HepG2 (cell line): Measurements from ENCODE around the gene FUT6. TPM values are rescaled to one million over a fixed set of nuclear protein-coding genes. Genes with fewer than 3 reads are reported as not detected.

Experiments
- ATAC-seq: fragments of 200-7000 bp; cut with Tn5 transposase; 3 replicates; pipeline ENCODE4 v1.9.1; 2020; ENCODE audit warnings: mild to moderate bottlenecking, moderate library complexity
- BruUV-seq: library from RNA; stranded (reverse); fragments of 400-500 nt; replicated peaks from 2 replicates; lab custom pipeline; 2021; lab: Mats Ljungman, UMichigan
- CTCF ChIA-PET: fragments of 300-600 bp; formaldehyde crosslinking; extraction: SDS; loops from one replicate; lab custom pipeline; 2021; ENCODE audit warnings: low total read pairs, inconsistent platforms, low intra/inter-chr PET ratio; lab: Yijun Ruan, JAX
- POLR2A ChIA-PET: fragments of 350-600 bp; sonication (Branson Sonifier 250); formaldehyde crosslinking; loops from one replicate; lab custom pipeline; 2020; ENCODE audit warnings: antibody characterized with exemption, inconsistent platforms; lab: Yijun Ruan, JAX
- DNase-seq: peaks from one replicate; pipeline ENCODE4 v3.0.0-alpha.2; 2015; ENCODE audit warnings: low spot score
- FAIRE-seq: peaks from 3 replicates; lab custom pipeline; 2011; peaks lifted over from hg19 to GRCh38; lab: Jason Lieb, UNC
- H2AFZ ChIP-seq: one replicate; pipeline ENCODE4 v1.6.1; 2011; ENCODE audit warnings: low read length, inconsistent platforms
- H3K27ac ChIP-seq: fragments of 300-600 bp; 3 replicates; pipeline ENCODE4 v1.8.0; 2011; ENCODE audit warnings: mixed run types, mild to moderate bottlenecking, mixed read lengths, low read length, inconsistent platforms; ENCODE audit not compliant: insufficient read depth; ENCODE audit errors: extremely low read length
- H3K27me3 ChIP-seq, 2 experiments: fragments of 200-600 bp in 1 of 2; 2 replicates in 1 of 2; 3 replicates in 1 of 2; pipeline versions ENCODE4 v1.6.0 to v1.8.0; 2011; ENCODE audit warnings: low read length in 2 of 2, mild to moderate bottlenecking in 2 of 2, moderate library complexity in 2 of 2, inconsistent platforms in 1 of 2; ENCODE audit not compliant: insufficient read depth in 2 of 2, control insufficient read depth in 1 of 2
- H3K36me3 ChIP-seq, 2 experiments: fragments of 200-600 bp in 1 of 2; replicated peaks in 1 of 2; 2 replicates in 1 of 2; 3 replicates in 1 of 2; pipeline versions ENCODE4 v1.5.1 to v1.8.0; 2011; ENCODE audit warnings: low read length in 2 of 2, inconsistent platforms in 1 of 2; ENCODE audit not compliant: insufficient read depth in 2 of 2, control insufficient read depth in 1 of 2
- H3K4me1 ChIP-seq: 2 replicates; pipeline ENCODE4 v1.5.1; 2012; ENCODE audit warnings: low read length, inconsistent platforms; ENCODE audit not compliant: insufficient read depth
- H3K4me2 ChIP-seq: 2 replicates; pipeline ENCODE4 v1.6.0; 2011; ENCODE audit warnings: low read depth, low read length, inconsistent platforms
- H3K4me3 ChIP-seq, 3 experiments: fragments of 200-600 bp in 1 of 3; sonication (generic), shearing (Covaris generic) in 1 of 3; replicated peaks in 1 of 3; 2 replicates each; pipeline ENCODE4 v1.5.1; 2011 to 2016; ENCODE audit warnings: low read length in 3 of 3, inconsistent platforms in 2 of 3, low read depth in 2 of 3, mild to moderate bottlenecking in 2 of 3, control low read depth in 1 of 3, mixed read lengths in 1 of 3; ENCODE audit not compliant: insufficient read depth in 1 of 3
- H3K79me2 ChIP-seq: one replicate; pipeline ENCODE4 v1.6.1; 2011; ENCODE audit warnings: low read length, inconsistent platforms; ENCODE audit not compliant: insufficient read depth
- H3K9ac ChIP-seq: 2 replicates; pipeline ENCODE4 v1.6.0; 2011; ENCODE audit warnings: mild to moderate bottlenecking, low read depth, low read length, inconsistent platforms; ENCODE audit not compliant: insufficient read depth
- H3K9me3 ChIP-seq: 2 replicates; pipeline ENCODE4 v1.5.1; 2012; ENCODE audit warnings: mild to moderate bottlenecking, low read length
- H4K20me1 ChIP-seq: 2 replicates; pipeline ENCODE4 v1.6.0; 2011; ENCODE audit warnings: inconsistent platforms, mild to moderate bottlenecking, low read length, moderate library complexity; ENCODE audit not compliant: insufficient read depth
- FOXC1 ChIP-seq: sonication (generic); formaldehyde crosslinking; IDR thresholded peaks from 2 replicates; pipeline ENCODE4 v1.8.0; 2022; ENCODE audit warnings: mild to moderate bottlenecking, missing genetic modification reagents, borderline replicate concordance
- HMG20B ChIP-seq: conservative IDR thresholded peaks from 2 replicates; pipeline ENCODE4 v1.6.1; 2016; ENCODE audit warnings: missing genetic modification reagents, missing compliant biosample characterization
- MAZ ChIP-seq, 2 experiments: sonication (generic) in 1 of 2; formaldehyde crosslinking in 1 of 2; IDR thresholded peaks; 2 replicates each; pipeline versions ENCODE4 v1.5.0 to v1.6.1; 2012 to 2020; ENCODE audit warnings: low read depth in 2 of 2, mild to moderate bottlenecking in 2 of 2, borderline replicate concordance in 1 of 2, improper control_type of control experiment in 1 of 2, low read length in 1 of 2, missing genetic modification reagents in 1 of 2, moderate library complexity in 1 of 2
- MED13 ChIP-seq: sonication (generic); formaldehyde crosslinking; IDR thresholded peaks from 2 replicates; pipeline ENCODE4 v1.5.0; 2020; ENCODE audit warnings: missing genetic modification reagents
- POLR2AphosphoS5 ChIP-seq: IDR thresholded peaks from 2 replicates; pipeline ENCODE4 v1.6.1; 2012; ENCODE audit warnings: low read depth, low read length
- RAD21 ChIP-seq: fragments of 450-650 bp; formaldehyde crosslinking; IDR thresholded peaks from 2 replicates; pipeline ENCODE4 v1.5.0; 2020; ENCODE audit warnings: mild to moderate bottlenecking
- ZNF20 ChIP-seq: sonication (generic); formaldehyde crosslinking; IDR thresholded peaks from 2 replicates; pipeline ENCODE4 v1.4.0; 2020; ENCODE audit warnings: mild to moderate bottlenecking, moderate library complexity, missing genetic modification reagents
- ZNF598 ChIP-seq: sonication (generic); formaldehyde crosslinking; IDR thresholded peaks from 2 replicates; pipeline ENCODE4 v1.5.1; 2020; ENCODE audit warnings: mild to moderate bottlenecking, missing genetic modification reagents, borderline replicate concordance
- ZNF670 ChIP-seq: sonication (generic); formaldehyde crosslinking; IDR thresholded peaks from 2 replicates; pipeline ENCODE4 v1.8.0; 2022; ENCODE audit warnings: mild to moderate bottlenecking, missing genetic modification reagents, borderline replicate concordance
- ZNF768 ChIP-seq: sonication (generic); formaldehyde crosslinking; IDR thresholded peaks from 2 replicates; pipeline ENCODE4 v1.4.0; 2020; ENCODE audit warnings: missing genetic modification reagents
- ZNF841 ChIP-seq: sonication (generic); formaldehyde crosslinking; IDR thresholded peaks from 2 replicates; pipeline ENCODE4 v1.8.1; 2023; ENCODE audit warnings: missing genetic modification reagents, borderline replicate concordance
- WGBS: methylation state at CpG from one replicate; pipeline ENCODE4 v1.1.6; 2017; ENCODE audit warnings: low lambda C conversion rate; 5-methylcytosine and 5-hydroxymethylcytosine counted together
- in situ Hi-C: cut with HindIII; loops from 2 replicates; pipeline ENCODE4 v1.10.0; 2017; ENCODE audit warnings: low pct_unique_long_range_greater_than_20kb; ENCODE audit not compliant: extremely low pct_ligation_motif_present
- intact Hi-C: fragments of 100-400 bp; cut with micrococcal nuclease; formaldehyde crosslinking; loops from one replicate; pipeline ENCODE4 v1.10.0; 2022; ENCODE audit not compliant: unreplicated experiment
- polyA plus RNA-seq, 8 experiments: library from polyadenylated mRNA; depleted of rRNA in 3 of 8; stranded (reverse) in 7 of 8; unstranded in 1 of 8; fragments of >200 nt; fragmentation: Illumina TruSeq in 4 of 8; extraction: Trizol in 4 of 8; gene quantifications; 2 replicates each; pipeline versions ENCODE4 v1.2.1 to v1.2.3, GENCODE V29; 2011 to 2016; ENCODE audit warnings: low read depth in 4 of 8, missing spikeins in 1 of 8, mixed read lengths in 1 of 8; ENCODE audit not compliant: insufficient read depth in 1 of 8
- total RNA-seq, 5 experiments: library from RNA; depleted of rRNA; stranded (reverse); fragments of >200 nt; fragmentation: Illumina TruSeq; extraction: Trizol; gene quantifications; 2 replicates each; pipeline ENCODE4 v1.2.3, GENCODE V29; 2016; ENCODE audit warnings: low read depth in 1 of 5
- TF ChIP-seq, protein P1 (sequence below): sonication (generic); formaldehyde crosslinking; IDR thresholded peaks from 2 replicates; pipeline ENCODE4; 2020; ENCODE audit warnings: missing genetic modification reagents, mild to moderate bottlenecking, borderline replicate concordance
- TF ChIP-seq, protein P2 (sequence below): sonication (generic); formaldehyde crosslinking; IDR thresholded peaks from 2 replicates; pipeline ENCODE4 v1.5.0; 2020; ENCODE audit warnings: missing genetic modification reagents

The FUT6 gene
- total and polyA plus RNA-seq, 2 of the 13 experiments (the other 11 are each of a cell fraction or from before 2014, with no cell fraction given) = 8.2 to 27.7 TPM

DNA sequence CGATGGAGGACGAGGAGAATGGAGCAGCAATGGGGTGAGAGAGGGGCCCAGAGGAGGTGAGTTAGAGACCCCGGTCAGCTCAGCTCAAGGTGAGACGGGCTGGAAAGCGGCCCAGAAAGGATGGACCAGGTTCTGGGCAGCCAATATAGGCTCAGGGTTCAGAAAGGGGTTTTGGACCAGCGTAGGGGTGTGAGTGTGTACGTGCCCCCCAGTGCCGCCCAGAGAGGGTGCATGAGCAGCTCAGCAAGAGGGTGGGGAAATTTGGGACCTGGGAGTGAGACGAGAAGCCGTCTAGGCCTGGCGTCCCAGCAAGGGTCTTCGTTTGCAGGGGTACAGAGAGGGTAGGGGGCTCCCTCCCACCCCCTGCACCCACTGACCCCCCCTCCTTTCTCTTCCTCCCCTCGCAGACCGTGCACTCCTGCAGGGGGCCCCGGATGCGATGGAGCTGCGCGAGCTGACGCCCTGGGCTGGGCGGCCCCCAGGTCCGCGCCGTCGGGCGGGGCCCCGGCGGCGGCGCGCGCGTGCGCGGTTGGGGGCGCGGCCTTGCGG lies 12.1 kb downstream of the FUT6 start:
- FAIRE-seq = no peak
- intact Hi-C loops = loop anchor here (5.0 kb wide), 1 partner anchor 45 kb away; the partner anchor contains the start of gene FUT5
- CTCF ChIA-PET = interaction anchor here (2.5 kb wide), 1 partner anchor 22 kb away, joined by 19 read pairs; the partner anchor contains the start of gene NRTN

More for the DNA sequence above, 12.1 kb downstream of the FUT6 start:
- ATAC-seq (no peak; the same call in 1 of the 3 replicates), DNase-seq (no peak)
- H3K79me2 ChIP-seq = peaks cover 12% of the 10 kb centered on the region
- H3K4me3 ChIP-seq = peak overlapping the region in 2 of 3 experiments; percentile 46 to 90; a peak in 5 of 6 replicates
- peaks cover 0 to 5% of the 10 kb centered on the region in 2 experiments; a peak in 1 of 5 replicates for H3K36me3 ChIP-seq
- peak overlapping the region; percentile 53 for H3K9ac ChIP-seq
- BruUV-seq = no TSS peak
- 45% methylated on average over 8 of the region's 37 CpGs for WGBS
- H3K9me3 ChIP-seq = no peaks in the 10 kb centered on the region
- H4K20me1 ChIP-seq = no peaks in the 10 kb centered on the region
- peaks cover 56% of the 10 kb centered on the region for H3K4me1 ChIP-seq
- POLR2A ChIA-PET = interaction anchor here (0.5 to 4.2 kb wide), 34 partner anchors 9 to 205 kb away, joined by 3 to 96 read pairs (median 8); partner anchors contain the start of genes CATSPERD, DUS3L, FUT5 and FUT6
- TF ChIP-seq ZNF598 (CRISPR knock-in tag) = 0 out of 2 replicates have a peak, but pooled peaks have one; percentile 9
- TF ChIP-seq ZNF768 (CRISPR knock-in tag) = peak; percentile 93
- 0 out of 2 replicates have a peak, but pooled peaks have one; percentile 6 for TF ChIP-seq ZNF20 (CRISPR knock-in tag)
- TF ChIP-seq, protein P1, sequence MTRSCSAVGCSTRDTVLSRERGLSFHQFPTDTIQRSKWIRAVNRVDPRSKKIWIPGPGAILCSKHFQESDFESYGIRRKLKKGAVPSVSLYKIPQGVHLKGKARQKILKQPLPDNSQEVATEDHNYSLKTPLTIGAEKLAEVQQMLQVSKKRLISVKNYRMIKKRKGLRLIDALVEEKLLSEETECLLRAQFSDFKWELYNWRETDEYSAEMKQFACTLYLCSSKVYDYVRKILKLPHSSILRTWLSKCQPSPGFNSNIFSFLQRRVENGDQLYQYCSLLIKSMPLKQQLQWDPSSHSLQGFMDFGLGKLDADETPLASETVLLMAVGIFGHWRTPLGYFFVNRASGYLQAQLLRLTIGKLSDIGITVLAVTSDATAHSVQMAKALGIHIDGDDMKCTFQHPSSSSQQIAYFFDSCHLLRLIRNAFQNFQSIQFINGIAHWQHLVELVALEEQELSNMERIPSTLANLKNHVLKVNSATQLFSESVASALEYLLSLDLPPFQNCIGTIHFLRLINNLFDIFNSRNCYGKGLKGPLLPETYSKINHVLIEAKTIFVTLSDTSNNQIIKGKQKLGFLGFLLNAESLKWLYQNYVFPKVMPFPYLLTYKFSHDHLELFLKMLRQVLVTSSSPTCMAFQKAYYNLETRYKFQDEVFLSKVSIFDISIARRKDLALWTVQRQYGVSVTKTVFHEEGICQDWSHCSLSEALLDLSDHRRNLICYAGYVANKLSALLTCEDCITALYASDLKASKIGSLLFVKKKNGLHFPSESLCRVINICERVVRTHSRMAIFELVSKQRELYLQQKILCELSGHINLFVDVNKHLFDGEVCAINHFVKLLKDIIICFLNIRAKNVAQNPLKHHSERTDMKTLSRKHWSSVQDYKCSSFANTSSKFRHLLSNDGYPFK (CRISPR knock-in tag) = 0 out of 2 replicates have a peak, but pooled peaks have one; percentile 4
- no peak for TF ChIP-seq RAD21
- TF ChIP-seq POLR2AphosphoS5 = 0 out of 2 replicates have a peak, but pooled peaks have one; percentile 8
- no peak for TF ChIP-seq HMG20B
- TF ChIP-seq MAZ (IDR thresholded peaks at IDR 0.05; ENCODE audit: borderline replicate concordance, low read depth, low read length) = 0 out of 2 replicates have a peak, but pooled peaks have one; percentile 15
- no peak for TF ChIP-seq MAZ (CRISPR knock-in tag; IDR thresholded peaks at IDR 0.05; ENCODE audit: low read depth)
- TF ChIP-seq ZNF841 = no peak
- 0 out of 2 replicates have a peak, but pooled peaks have one; percentile 1 for TF ChIP-seq FOXC1
- 0 out of 2 replicates have a peak, but pooled peaks have one; percentile 14 for TF ChIP-seq MED13 (CRISPR knock-in tag)
- TF ChIP-seq, protein P2, sequence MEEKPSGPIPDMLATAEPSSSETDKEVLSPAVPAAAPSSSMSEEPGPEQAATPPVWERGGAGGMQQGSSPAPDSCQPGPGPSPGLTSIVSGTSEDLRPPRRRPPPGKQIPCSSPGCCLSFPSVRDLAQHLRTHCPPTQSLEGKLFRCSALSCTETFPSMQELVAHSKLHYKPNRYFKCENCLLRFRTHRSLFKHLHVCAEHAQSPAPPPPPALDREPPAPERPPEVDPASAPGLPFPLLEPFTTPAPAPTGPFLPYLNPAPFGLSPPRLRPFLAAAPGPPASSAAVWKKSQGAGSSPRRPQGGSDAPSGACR (CRISPR knock-in tag) = 0 out of 2 replicates have a peak, but pooled peaks have one; percentile 10
- 0 out of 2 replicates have a peak, but pooled peaks have one; percentile 31 for TF ChIP-seq ZNF670 (CRISPR knock-in tag)
- in situ Hi-C loops = no loop called here
- H3K27ac ChIP-seq = peak overlapping the region; percentile 89
- no peak overlapping the region for H2AFZ ChIP-seq
- no peaks in the 10 kb centered on the region; a peak in 1 of 5 replicates for H3K27me3 ChIP-seq
- peak overlapping the region; percentile 100 for H3K4me2 ChIP-seq
